HEK293 (cell line): ENCODE results near the gene ZBED3.

ENCODE experiments used
- CTCF ChIA-PET: fragments of 350-600 bp; formaldehyde crosslinking; extraction: SDS; loops from one replicate; lab custom pipeline; 2021; ENCODE audit warnings: antibody characterized with exemption; lab: Yijun Ruan, JAX
- POLR2A ChIA-PET: fragments of 300-600 bp; formaldehyde crosslinking; extraction: SDS; loops from one replicate; lab custom pipeline; 2020; ENCODE audit warnings: antibody characterized with exemption, inconsistent platforms; lab: Yijun Ruan, JAX
- H3K27ac ChIP-seq: fragments of 200-500 bp; sonication (Bioruptor generic); 2 replicates; pipeline ENCODE4 v1.5.1; 2014; ENCODE audit warnings: low read depth, low read length, control low read depth, inconsistent platforms; ENCODE audit errors: extremely low read depth
- H3K36me3 ChIP-seq, 2 experiments: fragments of 200-500 bp in 1 of 2; sonication (Bioruptor generic) in 1 of 2; 1 replicate in 1 of 2; 2 replicates in 1 of 2; pipeline ENCODE4 v1.5.1; 2014 to 2017; ENCODE audit warnings: inconsistent platforms in 2 of 2, low read length in 2 of 2; ENCODE audit not compliant: control insufficient read depth in 2 of 2, insufficient read depth in 1 of 2
- H3K4me1 ChIP-seq: fragments of 200-500 bp; sonication (Bioruptor generic); 2 replicates; pipeline ENCODE4 v1.5.1; 2014; ENCODE audit warnings: mild to moderate bottlenecking, low read length, inconsistent platforms; ENCODE audit not compliant: control insufficient read depth, insufficient read depth
- H3K4me3 ChIP-seq: 2 replicates; pipeline ENCODE4 v1.5.1; 2011; ENCODE audit warnings: low read depth, mild to moderate bottlenecking, control low read depth, low read length, moderate library complexity
- H3K9me3 ChIP-seq: fragments of 200-500 bp; sonication (Bioruptor generic); 2 replicates; pipeline ENCODE4 v1.5.1; 2014; ENCODE audit warnings: low read depth, low read length, inconsistent platforms; ENCODE audit not compliant: control insufficient read depth, insufficient read depth
- ATF2 ChIP-seq: fragments of 450-650 bp; formaldehyde crosslinking; IDR thresholded peaks from 2 replicates; pipeline ENCODE4 v1.5.1; 2016; ENCODE audit warnings: missing biosample characterization, missing genetic modification characterization, low read depth
- OSR2 ChIP-seq: fragments of 450-650 bp; formaldehyde crosslinking; IDR thresholded peaks from 2 replicates; pipeline ENCODE4 v1.5.1; 2016; ENCODE audit warnings: missing biosample characterization, missing genetic modification characterization
- PBX3 ChIP-seq: sonication (generic); formaldehyde crosslinking; IDR thresholded peaks from 2 replicates; pipeline ENCODE4 v1.8.1; 2022; ENCODE audit warnings: mild to moderate bottlenecking, moderate library complexity, missing genetic modification reagents
- SP7 ChIP-seq: fragments of 450-650 bp; formaldehyde crosslinking; IDR thresholded peaks from 2 replicates; pipeline ENCODE4 v1.5.1; 2016; ENCODE audit warnings: missing biosample characterization, missing genetic modification characterization
- ZBTB17 ChIP-seq: fragments of 450-650 bp; formaldehyde crosslinking; IDR thresholded peaks from 2 replicates; pipeline ENCODE4 v1.5.1; 2016; ENCODE audit warnings: missing biosample characterization, missing genetic modification characterization
- ZBTB44 ChIP-seq: fragments of 450-650 bp; IDR thresholded peaks from 2 replicates; pipeline ENCODE4 v1.5.1; 2018; ENCODE audit warnings: missing biosample characterization, mild to moderate bottlenecking, missing genetic modification characterization
- ZBTB49 ChIP-seq: fragments of 450-650 bp; formaldehyde crosslinking; IDR thresholded peaks from 2 replicates; pipeline ENCODE4 v1.5.1; 2016; ENCODE audit warnings: missing biosample characterization, missing genetic modification characterization, low read depth
- ZBTB6 ChIP-seq: fragments of 450-650 bp; formaldehyde crosslinking; IDR thresholded peaks from 2 replicates; pipeline ENCODE4 v1.5.1; 2017; ENCODE audit warnings: missing biosample characterization, missing genetic modification characterization
- ZFP69B ChIP-seq: fragments of 450-650 bp; formaldehyde crosslinking; IDR thresholded peaks from 2 replicates; pipeline ENCODE4 v1.5.1; 2016; ENCODE audit warnings: missing biosample characterization, missing genetic modification characterization
- ZNF16 ChIP-seq: fragments of 450-650 bp; formaldehyde crosslinking; IDR thresholded peaks from 2 replicates; pipeline ENCODE4 v1.5.1; 2016; ENCODE audit warnings: low read depth, missing biosample characterization, missing genetic modification characterization
- ZNF221 ChIP-seq: fragments of 450-650 bp; formaldehyde crosslinking; IDR thresholded peaks from 2 replicates; pipeline ENCODE4 v1.5.1; 2017; ENCODE audit warnings: missing biosample characterization, missing genetic modification characterization, borderline replicate concordance
- ZNF292 ChIP-seq: fragments of 450-650 bp; formaldehyde crosslinking; IDR thresholded peaks from 2 replicates; pipeline ENCODE4 v1.5.1; 2016; ENCODE audit warnings: low read depth, missing biosample characterization, missing genetic modification characterization, borderline replicate concordance
- ZNF600 ChIP-seq: fragments of 450-650 bp; formaldehyde crosslinking; IDR thresholded peaks from 2 replicates; pipeline ENCODE4 v1.5.1; 2016; ENCODE audit warnings: missing biosample characterization, missing genetic modification characterization
- ZNF621 ChIP-seq: fragments of 450-650 bp; formaldehyde crosslinking; IDR thresholded peaks from 2 replicates; pipeline ENCODE4 v1.5.1; 2017; ENCODE audit warnings: missing biosample characterization, missing genetic modification characterization
- ZNF623 ChIP-seq: fragments of 450-650 bp; formaldehyde crosslinking; IDR thresholded peaks from 2 replicates; pipeline ENCODE4 v1.5.1; 2016; ENCODE audit warnings: missing biosample characterization, missing genetic modification characterization
- ZNF645 ChIP-seq: fragments of 450-650 bp; formaldehyde crosslinking; IDR thresholded peaks from 2 replicates; pipeline ENCODE4; 2016; ENCODE audit warnings: missing biosample characterization, missing genetic modification characterization
- ZNF658 ChIP-seq: fragments of 450-650 bp; formaldehyde crosslinking; IDR thresholded peaks from 2 replicates; pipeline ENCODE4; 2016; ENCODE audit warnings: missing biosample characterization, missing genetic modification characterization
- ZNF664 ChIP-seq: fragments of 450-650 bp; formaldehyde crosslinking; IDR thresholded peaks from 2 replicates; pipeline ENCODE4 v1.5.1; 2016; ENCODE audit warnings: missing biosample characterization, missing genetic modification characterization
- ZNF747 ChIP-seq: fragments of 450-650 bp; formaldehyde crosslinking; IDR thresholded peaks from 2 replicates; pipeline ENCODE4 v1.5.1; 2016; ENCODE audit warnings: missing biosample characterization, missing genetic modification characterization
- ZNF76 ChIP-seq: fragments of 450-650 bp; formaldehyde crosslinking; IDR thresholded peaks from 2 replicates; pipeline ENCODE4; 2016; ENCODE audit warnings: low read depth, missing biosample characterization, missing genetic modification characterization, borderline replicate concordance
- ZNF792 ChIP-seq: fragments of 450-650 bp; formaldehyde crosslinking; IDR thresholded peaks from 2 replicates; pipeline ENCODE4 v1.5.1; 2016; ENCODE audit warnings: missing biosample characterization, missing genetic modification characterization

ZBED3 gene

GRCh38 chr5:77065256-77065655, 21.8 kb downstream of the ZBED3 start:
- Histone ChIP-seq H3K27ac (no peak overlapping the region), H3K4me3 (no peak overlapping the region), H3K9me3 (no peaks in the 10 kb centered on the region), H3K36me3 (peaks cover 35 to 68% of the 10 kb centered on the region in 2 experiments), H3K4me1 (no peaks in the 10 kb centered on the region)
- POLR2A ChIA-PET = interaction anchor here (1.1 kb wide), 1 partner anchor 35 kb away, joined by 3 read pairs; the partner anchor contains the start of gene AGGF1
- CTCF ChIA-PET = interaction anchor here (1.1 to 2.0 kb wide), 2 partner anchors 12 to 197 kb away, joined by 3 to 12 read pairs; no protein-coding TSS in a partner anchor
- TF ChIP-seq ATF2 (tag by site-specific recombination) (no peak), ZNF621 (tag by site-specific recombination) (no peak), ZNF600 (no peak), PBX3 (no peak), ZNF221 (tag by site-specific recombination) (no peak), ZBTB44 (tag by site-specific recombination) (no peak), ZNF792 (tag by site-specific recombination) (no peak)

- Histone ChIP-seq H3K4me1 (no peaks in the 10 kb centered on the region), H3K27ac (no peak overlapping the region), H3K4me3 (no peak overlapping the region), H3K36me3 (peaks cover 47 to 73% of the 10 kb centered on the region in 2 experiments), H3K9me3 (no peaks in the 10 kb centered on the region)
- POLR2A ChIA-PET = interaction anchor here (1.0 kb wide), 1 partner anchor 34 kb away, joined by 3 read pairs; the partner anchor contains the start of gene AGGF1
- CTCF ChIA-PET = interaction anchor here (2.0 kb wide), 1 partner anchor 13 kb away, joined by 12 read pairs; no protein-coding TSS in a partner anchor
- no peak for TF ChIP-seq ZNF664 (tag by site-specific recombination)
- no peak for TF ChIP-seq ZNF658 (tag by site-specific recombination)
- TF ChIP-seq ZNF747 (tag by site-specific recombination) = no peak
- no peak for TF ChIP-seq ZNF623 (tag by site-specific recombination)
- no peak for TF ChIP-seq ZNF292 (tag by site-specific recombination)
- no peak for TF ChIP-seq ZFP69B (tag by site-specific recombination)
- TF ChIP-seq ZNF621 (tag by site-specific recombination) = no peak
- no peak for TF ChIP-seq ZNF645 (tag by site-specific recombination)
- no peak for TF ChIP-seq ZBTB17 (tag by site-specific recombination)
- TF ChIP-seq ZNF76 (tag by site-specific recombination) = no peak
- TF ChIP-seq ZBTB6 (tag by site-specific recombination) = no peak
- TF ChIP-seq SP7 = no peak
- no peak for TF ChIP-seq OSR2 (tag by site-specific recombination)
- TF ChIP-seq ZBTB49 (tag by site-specific recombination) = no peak
- TF ChIP-seq ZNF16 (tag by site-specific recombination) = no peak
Observed at GRCh38 chr5:77064040-77064439, 23.0 kb downstream of the ZBED3 start.
